Left ventricle myocardium inferior (tissue), 1 donor: ENCODE measurements around the gene CEBPB. TPM values are rescaled to one million over a fixed set of nuclear protein-coding genes. Genes with fewer than 3 reads are reported as not detected.

Experiments used
- DNase-seq: peaks from one replicate; pipeline ENCODE4 v3.0.0-alpha.2; 2020
- H3K27ac ChIP-seq: fragments of 200-600 bp; replicated peaks from 2 replicates; pipeline ENCODE4 v1.8.0; 2021
- H3K27me3 ChIP-seq: fragments of 200-600 bp; 2 replicates; pipeline ENCODE4 v1.8.0; 2021; ENCODE audit warnings: low read depth
- H3K36me3 ChIP-seq: fragments of 200-600 bp; 2 replicates; pipeline ENCODE4 v1.8.0; 2021
- H3K4me1 ChIP-seq: fragments of 200-600 bp; 2 replicates; pipeline ENCODE4 v1.8.0; 2021
- H3K4me3 ChIP-seq: fragments of 200-600 bp; 2 replicates; pipeline ENCODE4 v1.8.0; 2021; ENCODE audit warnings: mild to moderate bottlenecking, moderate library complexity
- H3K9me3 ChIP-seq: fragments of 200-600 bp; replicated peaks from 2 replicates; pipeline ENCODE4 v1.8.0; 2021
- intact Hi-C: fragments of 100-400 bp; cut with micrococcal nuclease; formaldehyde crosslinking; loops from one replicate; pipeline ENCODE4 v1.11.0; 2022
- total RNA-seq: library from RNA; stranded (reverse); fragmentation: NEBNext Ultra II Directional; extraction: Animal tissue kit (Norgen Biotek cat#: 25700); gene quantifications from one replicate; pipeline ENCODE4 v1.2.1, GENCODE V29; 2021
- TF ChIP-seq, protein P1 (sequence below): fragments of 200-600 bp; IDR thresholded peaks from 2 replicates; pipeline ENCODE4 v1.8.0; 2021; ENCODE audit warnings: antibody characterized with exemption, mild to moderate bottlenecking, borderline replicate concordance
- donor health status: DM: no; HTN: yes; CAD: no; lungs with severe emphysema.

The CEBPB gene
- total RNA-seq, 1 donor from 2014 or later: 54.0 TPM

DNA sequence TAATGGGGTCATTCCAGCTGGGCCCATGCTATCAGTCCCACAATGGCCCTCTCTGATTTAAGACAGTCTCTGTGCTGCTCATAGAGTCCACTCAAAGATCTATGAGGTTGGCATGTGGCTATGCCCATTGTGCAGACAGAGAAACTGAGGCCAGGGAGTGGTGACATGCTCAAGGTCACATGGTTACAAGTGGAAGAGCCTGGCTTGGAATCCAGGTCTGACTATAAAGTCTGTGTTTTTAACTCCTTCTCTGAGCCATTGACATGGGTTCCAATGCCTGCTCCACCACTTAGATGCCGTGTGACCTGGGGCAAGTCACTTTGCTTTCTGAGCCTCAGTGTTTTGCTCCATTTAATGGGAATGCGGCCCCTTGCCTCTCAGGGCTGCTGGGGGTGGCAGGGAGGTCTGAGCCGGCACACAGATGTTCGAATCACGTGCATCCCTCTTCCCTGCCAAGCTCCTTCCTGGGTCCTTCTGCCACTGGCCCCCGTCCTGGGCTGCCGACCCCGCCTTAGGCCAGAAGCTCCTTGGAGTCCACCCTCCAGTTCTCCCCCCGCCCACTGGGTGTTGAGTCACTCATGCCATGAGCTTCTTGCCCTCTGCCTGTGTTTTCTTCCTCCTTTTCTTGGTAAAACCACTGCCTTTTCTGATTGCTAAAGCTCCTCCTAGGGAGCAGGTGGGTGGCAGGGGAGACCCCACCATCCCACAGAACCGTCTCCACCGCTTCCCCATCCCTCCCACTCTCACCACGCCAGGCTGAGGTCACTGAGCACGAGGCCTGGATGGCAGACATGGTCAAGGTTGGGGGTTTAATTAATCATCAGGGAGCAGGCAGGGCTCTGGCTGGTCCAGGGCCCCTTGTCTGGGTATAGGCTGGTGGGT, 35.7 kb downstream of the CEBPB start:
- DNase-seq: no peak
- no peaks in the 10 kb centered on the region for H3K36me3 ChIP-seq
- intact Hi-C loops: no loop called here
- peaks cover 8% of the 10 kb centered on the region for H3K9me3 ChIP-seq
- no peaks in the 10 kb centered on the region for H3K27me3 ChIP-seq
- peaks cover 19% of the 10 kb centered on the region for H3K4me1 ChIP-seq
- TF ChIP-seq, protein P1, sequence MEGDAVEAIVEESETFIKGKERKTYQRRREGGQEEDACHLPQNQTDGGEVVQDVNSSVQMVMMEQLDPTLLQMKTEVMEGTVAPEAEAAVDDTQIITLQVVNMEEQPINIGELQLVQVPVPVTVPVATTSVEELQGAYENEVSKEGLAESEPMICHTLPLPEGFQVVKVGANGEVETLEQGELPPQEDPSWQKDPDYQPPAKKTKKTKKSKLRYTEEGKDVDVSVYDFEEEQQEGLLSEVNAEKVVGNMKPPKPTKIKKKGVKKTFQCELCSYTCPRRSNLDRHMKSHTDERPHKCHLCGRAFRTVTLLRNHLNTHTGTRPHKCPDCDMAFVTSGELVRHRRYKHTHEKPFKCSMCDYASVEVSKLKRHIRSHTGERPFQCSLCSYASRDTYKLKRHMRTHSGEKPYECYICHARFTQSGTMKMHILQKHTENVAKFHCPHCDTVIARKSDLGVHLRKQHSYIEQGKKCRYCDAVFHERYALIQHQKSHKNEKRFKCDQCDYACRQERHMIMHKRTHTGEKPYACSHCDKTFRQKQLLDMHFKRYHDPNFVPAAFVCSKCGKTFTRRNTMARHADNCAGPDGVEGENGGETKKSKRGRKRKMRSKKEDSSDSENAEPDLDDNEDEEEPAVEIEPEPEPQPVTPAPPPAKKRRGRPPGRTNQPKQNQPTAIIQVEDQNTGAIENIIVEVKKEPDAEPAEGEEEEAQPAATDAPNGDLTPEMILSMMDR: no peak
- no peak overlapping the region for H3K4me3 ChIP-seq
- no peak overlapping the region for H3K27ac ChIP-seq

DNA sequence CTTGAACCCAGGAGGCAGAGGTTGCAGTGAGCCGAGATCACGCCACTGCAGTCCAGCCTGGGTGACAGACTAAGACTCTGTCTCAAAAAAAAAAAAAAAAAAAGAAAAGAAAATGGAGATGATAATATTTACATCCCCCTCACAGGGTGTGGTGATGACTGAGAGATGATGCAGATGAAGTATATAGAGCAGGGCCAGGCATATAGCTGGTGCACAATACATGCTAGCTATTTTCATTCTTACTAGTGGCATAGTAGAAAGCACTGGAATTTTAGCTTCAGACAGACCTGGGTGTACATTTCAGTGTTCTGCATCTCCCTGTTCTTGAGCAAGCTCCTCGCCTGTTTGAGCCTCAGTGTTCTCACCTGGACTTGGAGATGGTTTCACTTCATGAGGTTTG, 36.9 kb downstream of the CEBPB start:
- intact Hi-C loops: no loop called here
- H3K27ac ChIP-seq: no peak overlapping the region
- TF ChIP-seq, protein P1: no peak
- no peak overlapping the region for H3K4me3 ChIP-seq
- H3K27me3 ChIP-seq: no peaks in the 10 kb centered on the region
- H3K9me3 ChIP-seq: peaks cover 8% of the 10 kb centered on the region
- peaks cover 19% of the 10 kb centered on the region for H3K4me1 ChIP-seq
- no peak for DNase-seq
- no peaks in the 10 kb centered on the region for H3K36me3 ChIP-seq

DNA sequence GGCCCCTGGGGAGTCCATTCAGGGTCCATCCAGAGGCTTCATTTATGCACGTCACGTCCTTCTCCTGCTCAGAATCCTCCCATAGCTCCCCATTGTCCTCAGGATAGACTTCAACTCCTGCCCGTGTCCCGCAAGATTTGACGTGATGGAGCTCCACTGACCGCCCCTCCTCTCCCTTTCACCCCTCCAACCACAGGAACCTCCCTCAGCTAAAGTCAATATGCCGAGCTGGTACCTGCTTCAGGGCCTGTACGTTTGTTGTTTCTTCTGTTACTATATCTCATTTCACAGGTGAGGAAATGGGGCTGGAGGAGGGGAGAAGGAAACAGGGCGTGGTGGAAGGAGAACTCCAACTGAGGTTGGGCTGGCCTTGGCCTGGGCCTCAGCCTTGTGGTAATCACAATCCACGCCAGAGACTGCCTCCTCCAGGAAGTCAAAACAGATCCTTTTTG, 38.6 kb downstream of the CEBPB start:
- no peak overlapping the region for H3K27ac ChIP-seq

DNA sequence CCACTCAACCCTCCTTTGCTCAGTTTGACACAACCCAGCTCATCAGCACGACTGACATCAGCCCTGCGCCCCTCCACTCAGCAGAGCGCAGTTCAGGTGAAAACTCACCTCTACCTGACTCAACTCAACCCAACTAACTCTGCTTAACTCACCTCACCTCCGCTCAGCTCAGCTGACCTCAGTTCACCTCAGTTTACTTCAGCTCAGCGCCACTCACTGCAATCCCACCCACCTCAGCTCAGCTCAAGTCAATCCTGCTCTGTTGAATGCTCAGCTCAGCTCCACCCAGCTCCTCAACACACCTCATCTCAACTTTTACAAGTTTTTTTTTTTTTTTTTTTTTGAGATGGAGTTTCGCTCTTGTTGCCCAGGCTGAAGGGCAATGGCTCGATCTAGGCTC, 39.6 kb downstream of the CEBPB start:
- H3K27me3 ChIP-seq: no peaks in the 10 kb centered on the region
- TF ChIP-seq, protein P1: no peak
- no peak overlapping the region for H3K4me3 ChIP-seq
- H3K4me1 ChIP-seq: peaks cover 7% of the 10 kb centered on the region
- DNase-seq: no peak
- no peak overlapping the region for H3K27ac ChIP-seq
- intact Hi-C loops: no loop called here
- no peaks in the 10 kb centered on the region for H3K36me3 ChIP-seq
- H3K9me3 ChIP-seq: no peaks in the 10 kb centered on the region

More for the DNA sequence above, 38.6 kb downstream of the CEBPB start:
- peaks cover 17% of the 10 kb centered on the region for H3K4me1 ChIP-seq
- TF ChIP-seq, protein P1: no peak
- no peaks in the 10 kb centered on the region for H3K27me3 ChIP-seq
- H3K36me3 ChIP-seq: no peaks in the 10 kb centered on the region
- no peak for DNase-seq
- H3K4me3 ChIP-seq: no peak overlapping the region
- intact Hi-C loops: no loop called here
- H3K9me3 ChIP-seq: peaks cover 4% of the 10 kb centered on the region

DNA sequence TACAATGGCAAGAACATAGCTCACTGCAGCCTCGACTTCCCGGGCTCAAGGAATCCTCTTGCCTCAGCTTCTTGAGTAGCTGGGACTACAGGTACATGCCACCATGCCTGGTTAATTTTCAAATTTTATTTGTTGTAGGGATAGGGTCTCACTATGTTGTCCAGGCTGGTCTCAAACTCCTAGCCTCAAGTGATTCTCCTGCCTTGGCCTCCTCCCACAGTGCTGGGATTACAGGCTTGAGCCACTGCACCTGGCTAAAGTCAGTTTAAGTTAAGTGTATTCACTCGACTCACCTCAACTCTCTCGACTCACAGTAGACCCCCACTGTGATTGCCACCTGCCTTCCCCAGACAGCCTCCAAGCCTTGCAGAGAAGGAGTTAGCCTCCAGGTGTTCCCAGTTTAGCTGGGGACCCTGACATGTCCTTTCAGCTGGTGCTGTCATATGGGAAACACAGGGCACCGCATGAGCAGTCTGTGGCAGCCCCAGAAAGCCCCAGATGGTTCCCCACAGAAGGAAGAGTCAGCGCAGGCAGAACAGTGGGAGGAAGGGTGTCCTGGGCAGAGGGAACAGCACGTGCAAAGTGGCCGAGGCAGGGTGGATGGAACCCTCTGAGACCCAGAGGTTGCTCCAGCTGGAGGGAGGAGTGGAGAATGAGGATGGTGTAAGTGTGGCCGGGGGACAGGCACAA, 40.4 kb downstream of the CEBPB start:
- DNase-seq: no peak
- no peaks in the 10 kb centered on the region for H3K27me3 ChIP-seq
- intact Hi-C loops: no loop called here
- H3K36me3 ChIP-seq: no peaks in the 10 kb centered on the region
- no peak overlapping the region for H3K4me3 ChIP-seq
- H3K27ac ChIP-seq: no peak overlapping the region
- TF ChIP-seq, protein P1: no peak
- H3K9me3 ChIP-seq: no peaks in the 10 kb centered on the region
- no peaks in the 10 kb centered on the region for H3K4me1 ChIP-seq
